ENCODE data around the gene TMEFF2. TPM values are rescaled to one million over a fixed set of nuclear protein-coding genes. Genes with fewer than 3 reads are reported as not detected.

Gene TMEFF2
- total RNA-seq, 2 experiments from 2014 or later, result not detected

DNA sequence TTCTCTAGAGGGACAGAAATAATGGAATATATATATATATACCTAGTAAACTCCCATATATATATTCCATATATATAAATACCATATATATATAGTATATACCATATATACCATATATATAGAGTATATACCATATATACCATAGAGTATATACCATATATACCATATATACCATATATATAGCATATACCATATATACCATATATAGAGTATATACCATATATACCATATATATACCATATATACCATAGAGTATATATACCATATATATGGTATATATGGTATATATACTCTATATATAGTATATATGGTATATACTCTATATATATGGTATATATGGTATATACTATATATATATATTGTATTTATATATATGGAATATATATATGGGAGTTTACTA lies 285.9 kb downstream of the TMEFF2 start:
- Mint-ChIP-seq H3K9me3 (no peaks in the 10 kb centered on the region), H3K4me3 (no peak overlapping the region), H3K4me1 (no peaks in the 10 kb centered on the region), H3K36me3 (ENCODE audit: low read depth) (no peaks in the 10 kb centered on the region), H3K27me3 (peaks cover 7% of the 10 kb centered on the region), H3K27ac (no peak overlapping the region)
- no peak for DNase-seq
- CTCF ChIA-PET, result no interaction called here
- POLR2A ChIA-PET, result interaction anchor here (0.7 kb wide), 1 partner anchor 56 kb away, joined by 3 read pairs; no protein-coding TSS in a partner anchor

DNA sequence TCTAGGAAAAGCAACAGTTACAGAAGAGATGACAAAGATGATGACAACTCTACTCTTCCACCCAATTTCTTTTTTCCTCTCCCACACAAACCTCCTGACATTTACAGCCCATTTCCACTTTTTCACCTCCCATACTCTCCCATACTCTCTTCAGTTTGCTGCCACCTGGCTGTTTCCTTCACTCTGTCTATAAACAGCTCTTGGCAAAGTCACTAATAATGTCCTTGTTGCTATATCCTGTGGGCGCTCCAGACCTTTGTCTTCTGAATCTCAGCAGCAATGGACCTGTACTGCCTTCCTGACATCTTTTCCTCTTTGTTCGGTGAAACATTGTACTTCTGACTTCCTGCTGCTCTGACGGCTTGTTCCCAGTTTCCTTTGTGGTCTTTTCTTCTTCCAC lies 287.2 kb downstream of the TMEFF2 start:
- CTCF ChIA-PET, result no interaction called here
- Mint-ChIP-seq H3K27me3 (peaks cover 7% of the 10 kb centered on the region), H3K27ac (no peak overlapping the region), H3K36me3 (ENCODE audit: low read depth) (no peaks in the 10 kb centered on the region), H3K4me3 (no peak overlapping the region), H3K9me3 (no peaks in the 10 kb centered on the region), H3K4me1 (no peaks in the 10 kb centered on the region)
- DNase-seq, result no peak
- POLR2A ChIA-PET, result no interaction called here

DNA sequence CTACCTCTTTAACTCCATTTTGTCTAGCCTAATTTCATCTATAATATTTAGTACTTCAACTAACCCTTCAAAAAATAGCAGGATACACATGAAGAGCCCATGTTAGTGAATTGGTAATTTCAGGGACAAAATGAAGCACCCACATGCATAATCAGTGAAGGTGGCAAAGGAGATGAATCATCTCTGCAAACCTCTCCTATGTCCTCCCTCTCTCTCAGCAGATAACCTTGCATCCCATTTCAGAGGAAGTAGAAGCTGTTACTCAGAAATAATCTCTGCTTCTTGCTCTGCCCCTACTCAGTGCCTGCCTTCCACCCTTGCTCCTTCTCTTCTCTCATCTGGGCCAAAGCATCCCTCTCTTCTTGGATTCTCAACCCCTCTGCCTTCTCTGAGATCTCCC lies 287.6 kb downstream of the TMEFF2 start:
- H3K4me1 Mint-ChIP-seq, result no peaks in the 10 kb centered on the region
- CTCF ChIA-PET, result interaction anchor here (1.1 kb wide), 1 partner anchor 256 kb away, joined by 3 read pairs; no protein-coding TSS in a partner anchor
- POLR2A ChIA-PET, result no interaction called here
- DNase-seq, result no peak
- no peak overlapping the region for H3K27ac Mint-ChIP-seq
- no peaks in the 10 kb centered on the region for H3K9me3 Mint-ChIP-seq
- H3K27me3 Mint-ChIP-seq, result peaks cover 7% of the 10 kb centered on the region
- no peak overlapping the region for H3K4me3 Mint-ChIP-seq
- no peaks in the 10 kb centered on the region for H3K36me3 Mint-ChIP-seq (ENCODE audit: low read depth)

DNA sequence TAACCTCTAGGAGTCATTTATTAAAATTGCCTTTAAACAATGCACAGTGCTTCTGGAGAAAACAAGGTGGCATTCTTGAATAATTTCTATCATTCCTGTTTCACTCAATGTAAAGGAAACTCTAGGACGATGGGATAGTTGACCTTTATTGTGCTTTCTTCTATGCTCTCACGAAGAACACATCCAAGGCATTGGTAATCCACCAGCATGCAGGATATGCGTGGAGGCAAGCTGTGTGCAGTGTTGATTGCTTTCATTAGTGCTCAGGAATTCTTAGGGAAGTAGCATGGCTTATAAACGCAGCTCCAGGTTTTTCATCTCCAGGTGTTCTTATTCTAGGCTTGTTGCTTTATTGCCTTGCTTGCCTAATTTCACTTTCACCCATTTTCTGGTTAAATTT lies 289.4 kb downstream of the TMEFF2 start:
- H3K9me3 Mint-ChIP-seq, result no peaks in the 10 kb centered on the region
- H3K27ac Mint-ChIP-seq, result no peak overlapping the region
- no peaks in the 10 kb centered on the region for H3K36me3 Mint-ChIP-seq (ENCODE audit: low read depth)
- peaks cover 7% of the 10 kb centered on the region for H3K27me3 Mint-ChIP-seq
- DNase-seq, result no peak
- CTCF ChIA-PET, result no interaction called here
- no peak overlapping the region for H3K4me3 Mint-ChIP-seq
- POLR2A ChIA-PET, result no interaction called here
- no peaks in the 10 kb centered on the region for H3K4me1 Mint-ChIP-seq

DNA sequence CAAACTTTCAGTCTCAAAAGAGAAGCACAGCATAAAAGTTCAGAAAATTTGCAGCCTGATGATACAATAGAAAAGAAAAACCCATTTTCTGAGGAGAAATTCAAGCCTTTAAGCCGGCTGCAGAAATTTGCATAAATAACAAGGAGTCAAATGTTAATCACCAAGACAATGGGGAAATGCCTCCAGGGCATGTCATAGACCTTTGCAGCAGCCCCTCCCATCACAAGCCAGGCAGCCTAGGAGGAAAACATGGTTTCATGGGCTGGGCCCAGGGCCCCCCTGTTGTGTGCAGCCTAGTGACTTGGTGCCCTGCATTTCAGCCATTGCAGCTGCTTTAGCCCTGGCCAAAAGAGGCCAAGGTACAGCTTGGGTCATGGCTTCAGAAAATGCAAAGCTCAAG lies 293.7 kb downstream of the TMEFF2 start:
- ChIA-PET CTCF (no interaction called here), POLR2A (no interaction called here)
- DNase-seq, result no peak
- no peak overlapping the region for H3K27ac Mint-ChIP-seq
- H3K4me3 Mint-ChIP-seq, result no peak overlapping the region
- no peaks in the 10 kb centered on the region for H3K36me3 Mint-ChIP-seq (ENCODE audit: low read depth)
- H3K27me3 Mint-ChIP-seq, result peaks cover 7% of the 10 kb centered on the region
- no peaks in the 10 kb centered on the region for H3K9me3 Mint-ChIP-seq
- no peaks in the 10 kb centered on the region for H3K4me1 Mint-ChIP-seq

DNA sequence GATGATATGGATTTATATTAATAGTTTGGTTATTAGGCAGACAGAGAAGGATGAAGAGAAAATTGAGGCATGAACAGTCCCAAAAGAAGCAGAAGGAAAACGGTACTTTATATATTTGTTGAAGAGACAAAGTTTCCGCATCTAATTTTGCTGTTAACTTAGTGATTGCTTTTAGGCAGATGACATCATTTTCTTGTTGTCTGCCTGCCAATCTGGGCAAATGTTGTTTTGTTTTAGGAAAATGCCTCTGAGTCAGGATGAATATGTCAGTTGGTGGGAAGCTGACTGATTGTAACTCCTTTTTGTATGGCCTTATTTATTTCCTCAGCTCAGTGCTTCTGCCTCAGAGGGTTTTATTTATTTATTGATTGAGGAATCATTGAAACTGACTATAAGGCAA lies 295.3 kb downstream of the TMEFF2 start:
- H3K27me3 Mint-ChIP-seq, result no peaks in the 10 kb centered on the region
- no peaks in the 10 kb centered on the region for H3K36me3 Mint-ChIP-seq (ENCODE audit: low read depth)
- ChIA-PET CTCF (no interaction called here), POLR2A (no interaction called here)
- H3K4me3 Mint-ChIP-seq, result no peak overlapping the region
- no peaks in the 10 kb centered on the region for H3K4me1 Mint-ChIP-seq
- H3K9me3 Mint-ChIP-seq, result no peaks in the 10 kb centered on the region
- H3K27ac Mint-ChIP-seq, result no peak overlapping the region
- DNase-seq, result no peak
